ENCODE data around the gene FAM237A. TPM values are rescaled to one million over a fixed set of nuclear protein-coding genes. Genes with fewer than 3 reads are reported as not detected.

FAM237A gene
- total and polyA plus RNA-seq, 9 of the 15 experiments (the other 6 are each of a cell fraction or from before 2014, with no cell fraction given): not detected

GRCh38 chr2:206693399-206694137 is 51.3 kb downstream of the FAM237A start:
- WGBS (ENCODE audit: insufficient coverage, low coverage, missing lambda C conversion rate): 4% methylated on average over 5 of the region's 5 CpGs
- ATAC-seq (peak; percentile 81), DNase-seq (ENCODE audit: extremely low read depth in 1 of 4, low spot score in 3 of 4) (peak; percentile 25 to 59 (median 30)), FAIRE-seq (peak; percentile 80)
- no peaks in the 10 kb centered on the region for H3K9me3 ChIP-seq (replicated peaks; ENCODE audit: control insufficient read depth, insufficient read depth, low read depth, low read length)
- no peaks in the 10 kb centered on the region for H3K79me2 ChIP-seq (ENCODE audit: control insufficient read depth, insufficient read depth, low read length)
- H3K9ac ChIP-seq (ENCODE audit: insufficient read depth in 1 of 2, low read depth in 2 of 2, low read length in 2 of 2): no peak overlapping the region
- no TSS peak for BruUV-seq (replicated peaks)
- intact Hi-C loops (cut with micrococcal nuclease) (loop anchor here (1.0 to 10.0 kb wide), 4 partner anchors 89 to 782 kb away; no protein-coding TSS in a partner anchor), in situ Hi-C loops (cut with MboI) (loop anchor here (5.0 kb wide), 1 partner anchor 784 kb away; no protein-coding TSS in a partner anchor)
- H3K4me1 ChIP-seq (replicated peaks in 1 of 2; ENCODE audit: control insufficient read depth in 2 of 2, insufficient read depth in 2 of 2, low read length in 2 of 2): no peaks in the 10 kb centered on the region
- H3K27me3 ChIP-seq (ENCODE audit: control insufficient read depth in 2 of 2, insufficient read depth in 2 of 2, low read length in 2 of 2): no peaks in the 10 kb centered on the region; a peak in 1 of 5 replicates
- POLR2A ChIA-PET: no interaction called here
- no peaks in the 10 kb centered on the region for H3K9me1 ChIP-seq (ENCODE audit: control insufficient read depth, insufficient read depth, low read length)
- H4K20me1 ChIP-seq (replicated peaks; ENCODE audit: control insufficient read depth, insufficient read depth, low read length): no peaks in the 10 kb centered on the region
- no peak overlapping the region for H3K27ac ChIP-seq (ENCODE audit: extremely low read depth, low read depth, low read length)
- no peak overlapping the region for H3K4me3 ChIP-seq
- no peak overlapping the region for H3K4me2 ChIP-seq (ENCODE audit: insufficient read depth, low read length)
- CTCF ChIA-PET (ENCODE audit: low intra/inter-chr PET ratio): interaction anchor here (0.6 to 1.0 kb wide), 2 partner anchors 774 to 1379 kb away, joined by 3 read pairs; no protein-coding TSS in a partner anchor
- no peak overlapping the region for H2AFZ ChIP-seq (ENCODE audit: low read depth, low read length)
- H3K36me3 ChIP-seq (ENCODE audit: control insufficient read depth, insufficient read depth, low read length): no peaks in the 10 kb centered on the region
- TF ChIP-seq RAD21 (CRISPR knock-in tag; conservative IDR thresholded peaks at IDR 0.05 in 1 of 2, IDR thresholded peaks at IDR 0.05 in 1 of 2): peak; percentile 63 to 69
- TF ChIP-seq TBP (optimal IDR thresholded peaks at IDR 0.05; ENCODE audit: low read depth, low read length): no peak
- 0 out of 2 replicates have a peak, but pooled peaks have one; percentile 23 for TF ChIP-seq SMC3 (conservative IDR thresholded peaks at IDR 0.05; ENCODE audit: insufficient read depth, low read depth, low read length)
- TF ChIP-seq, protein P1, sequence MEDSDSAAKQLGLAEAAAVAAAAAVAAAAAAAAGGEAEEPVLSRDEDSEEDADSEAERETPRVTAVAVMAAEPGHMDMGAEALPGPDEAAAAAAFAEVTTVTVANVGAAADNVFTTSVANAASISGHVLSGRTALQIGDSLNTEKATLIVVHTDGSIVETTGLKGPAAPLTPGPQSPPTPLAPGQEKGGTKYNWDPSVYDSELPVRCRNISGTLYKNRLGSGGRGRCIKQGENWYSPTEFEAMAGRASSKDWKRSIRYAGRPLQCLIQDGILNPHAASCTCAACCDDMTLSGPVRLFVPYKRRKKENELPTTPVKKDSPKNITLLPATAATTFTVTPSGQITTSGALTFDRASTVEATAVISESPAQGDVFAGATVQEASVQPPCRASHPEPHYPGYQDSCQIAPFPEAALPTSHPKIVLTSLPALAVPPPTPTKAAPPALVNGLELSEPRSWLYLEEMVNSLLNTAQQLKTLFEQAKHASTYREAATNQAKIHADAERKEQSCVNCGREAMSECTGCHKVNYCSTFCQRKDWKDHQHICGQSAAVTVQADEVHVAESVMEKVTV (CRISPR knock-in tag; IDR thresholded peaks at IDR 0.05): peak; percentile 51
- TF ChIP-seq, protein P2, sequence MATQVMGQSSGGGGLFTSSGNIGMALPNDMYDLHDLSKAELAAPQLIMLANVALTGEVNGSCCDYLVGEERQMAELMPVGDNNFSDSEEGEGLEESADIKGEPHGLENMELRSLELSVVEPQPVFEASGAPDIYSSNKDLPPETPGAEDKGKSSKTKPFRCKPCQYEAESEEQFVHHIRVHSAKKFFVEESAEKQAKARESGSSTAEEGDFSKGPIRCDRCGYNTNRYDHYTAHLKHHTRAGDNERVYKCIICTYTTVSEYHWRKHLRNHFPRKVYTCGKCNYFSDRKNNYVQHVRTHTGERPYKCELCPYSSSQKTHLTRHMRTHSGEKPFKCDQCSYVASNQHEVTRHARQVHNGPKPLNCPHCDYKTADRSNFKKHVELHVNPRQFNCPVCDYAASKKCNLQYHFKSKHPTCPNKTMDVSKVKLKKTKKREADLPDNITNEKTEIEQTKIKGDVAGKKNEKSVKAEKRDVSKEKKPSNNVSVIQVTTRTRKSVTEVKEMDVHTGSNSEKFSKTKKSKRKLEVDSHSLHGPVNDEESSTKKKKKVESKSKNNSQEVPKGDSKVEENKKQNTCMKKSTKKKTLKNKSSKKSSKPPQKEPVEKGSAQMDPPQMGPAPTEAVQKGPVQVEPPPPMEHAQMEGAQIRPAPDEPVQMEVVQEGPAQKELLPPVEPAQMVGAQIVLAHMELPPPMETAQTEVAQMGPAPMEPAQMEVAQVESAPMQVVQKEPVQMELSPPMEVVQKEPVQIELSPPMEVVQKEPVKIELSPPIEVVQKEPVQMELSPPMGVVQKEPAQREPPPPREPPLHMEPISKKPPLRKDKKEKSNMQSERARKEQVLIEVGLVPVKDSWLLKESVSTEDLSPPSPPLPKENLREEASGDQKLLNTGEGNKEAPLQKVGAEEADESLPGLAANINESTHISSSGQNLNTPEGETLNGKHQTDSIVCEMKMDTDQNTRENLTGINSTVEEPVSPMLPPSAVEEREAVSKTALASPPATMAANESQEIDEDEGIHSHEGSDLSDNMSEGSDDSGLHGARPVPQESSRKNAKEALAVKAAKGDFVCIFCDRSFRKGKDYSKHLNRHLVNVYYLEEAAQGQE (IDR thresholded peaks at IDR 0.05; ENCODE audit: borderline replicate concordance): peak; percentile 50; the same call in 1 of the 2 replicates
- TF ChIP-seq, protein P2 (CRISPR knock-in tag; IDR thresholded peaks at IDR 0.05; ENCODE audit: low read depth): no peak
- no peak for TF ChIP-seq TCF7 (IDR thresholded peaks at IDR 0.05; ENCODE audit: borderline replicate concordance)
- TF ChIP-seq THAP7 (CRISPR knock-in tag; IDR thresholded peaks at IDR 0.05): no peak
